Fibroblast of lung (primary cell): ENCODE measurements around the gene C1orf210. TPM values are rescaled to one million over a fixed set of nuclear protein-coding genes. Genes with fewer than 3 reads are reported as not detected.

Source experiments
- DNase-seq, 2 donors: peaks; one replicate each; pipeline versions ENCODE4 v3.0.0 to v3.0.0-alpha.2; 2010; ENCODE audit warnings: low read depth in 2 of 2
- H2AFZ ChIP-seq: 2 replicates; pipeline ENCODE4 v1.5.1; 2012; ENCODE audit warnings: low read length, control low read depth, inconsistent platforms
- H3K27ac ChIP-seq: 2 replicates; pipeline ENCODE4 v1.5.1; 2011; ENCODE audit warnings: low read length, control low read depth; ENCODE audit not compliant: insufficient read depth
- H3K27me3 ChIP-seq: 2 replicates; pipeline ENCODE4 v1.5.1; 2011; ENCODE audit warnings: mild to moderate bottlenecking, low read length; ENCODE audit not compliant: control insufficient read depth, insufficient read depth
- H3K36me3 ChIP-seq: 2 replicates; pipeline ENCODE4 v1.5.1; 2011; ENCODE audit warnings: low read length; ENCODE audit not compliant: control insufficient read depth, insufficient read depth
- H3K4me1 ChIP-seq: 2 replicates; pipeline ENCODE4 v1.5.1; 2011; ENCODE audit warnings: low read length; ENCODE audit not compliant: control insufficient read depth, insufficient read depth; ENCODE audit errors: extremely low read depth
- H3K4me2 ChIP-seq: 2 replicates; pipeline ENCODE4 v1.5.1; 2011; ENCODE audit warnings: low read length, control low read depth; ENCODE audit not compliant: insufficient read depth; ENCODE audit errors: extremely low read depth
- H3K4me3 ChIP-seq, 4 experiments: fragments of 200-600 bp in 1 of 4; sonication (generic) in 1 of 4; replicated peaks in 1 of 4; 2 replicates each; pipeline ENCODE4 v1.5.1; 2011 to 2016; ENCODE audit warnings: low read length in 4 of 4, low read depth in 3 of 4, mild to moderate bottlenecking in 3 of 4, control low read depth in 2 of 4, inconsistent platforms in 1 of 4, mixed read lengths in 1 of 4; ENCODE audit not compliant: insufficient read depth in 1 of 4; ENCODE audit errors: control extremely low read depth in 1 of 4
- H3K79me2 ChIP-seq: 2 replicates; pipeline ENCODE4 v1.5.1; 2012; ENCODE audit warnings: mild to moderate bottlenecking, low read length, inconsistent platforms; ENCODE audit not compliant: control insufficient read depth, insufficient read depth
- H3K9ac ChIP-seq: 2 replicates; pipeline ENCODE4 v1.5.1; 2011; ENCODE audit warnings: mild to moderate bottlenecking, low read length, control low read depth; ENCODE audit not compliant: insufficient read depth
- H3K9me3 ChIP-seq: 2 replicates; pipeline ENCODE4 v1.5.1; 2012; ENCODE audit warnings: low read depth, low read length; ENCODE audit not compliant: control insufficient read depth, insufficient read depth
- H4K20me1 ChIP-seq: 2 replicates; pipeline ENCODE4 v1.5.1; 2011; ENCODE audit warnings: low read length; ENCODE audit not compliant: control insufficient read depth, insufficient read depth; ENCODE audit errors: extremely low read depth
- CTCF ChIP-seq, 2 donors: IDR thresholded peaks in 1 of 2; conservative IDR thresholded peaks in 1 of 2; 1 replicate in 1 of 2; 2 replicates in 1 of 2; pipeline ENCODE4 v1.5.1; 2011 to 2012; ENCODE audit warnings: low read length in 2 of 2, control low read depth in 1 of 2, inconsistent platforms in 1 of 2, low read depth in 1 of 2, mild to moderate bottlenecking in 1 of 2
- EZH2 ChIP-seq: IDR thresholded peaks from 2 replicates; pipeline ENCODE4 v1.5.1; 2012; ENCODE audit warnings: low read length, control low read depth, mild to moderate bottlenecking; ENCODE audit errors: missing control alignments
- polyA plus RNA-seq, 2 donors: library from polyadenylated mRNA; depleted of rRNA in 1 of 2; stranded (reverse) in 1 of 2; unstranded in 1 of 2; fragments of >200 nt; gene quantifications; 2 replicates each; pipeline ENCODE4 v1.2.1, GENCODE V29; 2011 to 2012; ENCODE audit warnings: missing spikeins in 1 of 2
- total RNA-seq: library from RNA; depleted of rRNA; stranded (reverse); fragments of >200 nt; gene quantifications from 2 replicates; pipeline ENCODE4 v1.2.1, GENCODE V29; 2014

The C1orf210 gene
- total and polyA plus RNA-seq, 2 donors (not counting 1 experiment from before 2014, with no cell fraction given), result not detected

GRCh38 chr1:43284546-43285110 is 753 bp downstream of the C1orf210 start:
- Histone ChIP-seq H3K4me1 (no peaks in the 10 kb centered on the region), H3K27ac (no peak overlapping the region), H3K36me3 (no peaks in the 10 kb centered on the region)

DNA sequence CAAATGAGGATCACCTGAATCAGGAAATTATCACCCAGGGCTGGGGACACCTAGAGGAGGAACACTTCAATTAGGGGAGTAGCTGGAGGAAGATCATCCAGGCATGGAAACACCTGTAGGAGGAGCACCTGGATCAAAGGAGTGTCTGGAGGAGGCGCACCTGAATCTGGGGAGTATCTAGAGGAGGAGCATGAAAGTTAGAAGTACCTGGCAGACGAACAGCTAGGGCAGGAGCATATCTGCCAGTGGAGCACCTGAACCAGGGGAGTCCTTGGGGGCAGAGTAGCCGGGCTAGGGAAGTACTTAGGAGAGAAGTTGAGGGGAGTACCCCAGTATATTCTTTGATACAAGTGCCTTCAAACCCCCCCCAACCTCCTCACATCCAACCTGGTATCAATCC is 1.3 kb downstream of the C1orf210 start:
- no peaks in the 10 kb centered on the region for H3K36me3 ChIP-seq
- peaks cover 12% of the 10 kb centered on the region for H3K27me3 ChIP-seq
- no peak overlapping the region for H3K9ac ChIP-seq
- H3K9me3 ChIP-seq, result no peaks in the 10 kb centered on the region
- no peak overlapping the region for H3K4me3 ChIP-seq
- H3K27ac ChIP-seq, result no peak overlapping the region
- H3K4me2 ChIP-seq, result no peak overlapping the region
- H2AFZ ChIP-seq, result no peak overlapping the region
- H3K79me2 ChIP-seq, result no peaks in the 10 kb centered on the region
- no peaks in the 10 kb centered on the region for H4K20me1 ChIP-seq
- DNase-seq, result no peak
- no peaks in the 10 kb centered on the region for H3K4me1 ChIP-seq
- no peak for TF ChIP-seq CTCF (conservative IDR thresholded peaks at IDR 0.05 in 1 of 2, IDR thresholded peaks at IDR 0.05 in 1 of 2; ENCODE audit: low read depth in 1 of 2, low read length in 2 of 2)
- TF ChIP-seq EZH2, result no peak

More at GRCh38 chr1:43284546-43285110, 753 bp downstream of the C1orf210 start:
- no peaks in the 10 kb centered on the region for H3K79me2 ChIP-seq
- no peaks in the 10 kb centered on the region for H4K20me1 ChIP-seq
- no peaks in the 10 kb centered on the region for H3K9me3 ChIP-seq
- H3K4me3 ChIP-seq, result no peak overlapping the region
- H3K9ac ChIP-seq, result no peak overlapping the region
- peaks cover 12% of the 10 kb centered on the region for H3K27me3 ChIP-seq
- no peak for DNase-seq
- H2AFZ ChIP-seq, result no peak overlapping the region
- TF ChIP-seq EZH2, result no peak
- TF ChIP-seq CTCF (conservative IDR thresholded peaks at IDR 0.05 in 1 of 2, IDR thresholded peaks at IDR 0.05 in 1 of 2; ENCODE audit: low read depth in 1 of 2, low read length in 2 of 2), result no peak
- no peak overlapping the region for H3K4me2 ChIP-seq

DNA sequence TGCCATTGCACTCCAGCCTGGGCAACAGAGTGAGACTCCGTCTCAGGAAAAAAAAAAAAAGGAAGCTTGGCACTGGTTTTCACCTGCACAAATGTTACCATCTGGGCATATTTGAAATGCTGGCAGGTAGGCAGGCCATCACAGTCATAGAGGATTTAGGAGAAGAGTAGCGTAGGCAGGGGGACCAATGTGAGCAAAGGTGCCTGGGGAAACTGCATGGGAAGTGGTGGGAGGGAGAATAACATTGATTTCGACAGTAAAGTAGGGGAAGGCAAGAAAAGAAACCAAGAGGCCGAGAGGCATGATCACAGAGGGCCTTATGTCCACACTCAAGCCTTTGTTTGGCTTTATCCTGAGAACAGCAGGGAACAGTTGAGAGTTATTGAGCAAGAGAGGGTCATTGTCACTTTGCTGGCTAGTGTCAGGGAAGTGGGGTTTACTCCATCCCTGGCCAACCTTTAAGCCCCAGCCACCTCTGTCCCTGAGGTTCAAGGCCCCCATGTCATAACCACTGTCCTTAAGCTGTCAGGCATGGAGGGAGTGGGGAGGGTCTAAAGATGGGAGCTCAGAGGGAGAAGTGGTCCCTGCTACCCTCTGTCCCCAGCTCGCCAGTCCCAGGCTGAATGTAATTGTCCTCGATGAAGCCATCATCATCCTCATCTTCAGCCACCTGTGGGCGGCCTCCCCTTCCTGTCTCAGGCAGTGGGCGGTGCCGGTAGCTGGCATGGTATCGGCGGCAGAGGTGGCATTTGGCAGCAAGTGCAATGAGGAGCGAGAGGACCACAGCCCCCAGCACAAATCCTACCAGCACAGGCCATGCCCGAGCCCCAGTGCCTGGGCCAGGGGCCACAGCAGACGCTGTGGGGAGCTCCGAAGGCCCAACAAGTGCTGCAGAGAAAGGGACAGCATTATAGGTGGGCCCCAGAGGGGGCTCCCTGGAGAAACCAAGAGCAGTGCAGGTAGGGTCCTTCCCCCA is 2.9 kb downstream of the C1orf210 start:
- no peaks in the 10 kb centered on the region for H3K4me1 ChIP-seq
- H3K9ac ChIP-seq, result no peak overlapping the region
- no peak overlapping the region for H3K27ac ChIP-seq
- H3K9me3 ChIP-seq, result no peaks in the 10 kb centered on the region
- no peak overlapping the region for H2AFZ ChIP-seq
- no peak for DNase-seq
- H4K20me1 ChIP-seq, result no peaks in the 10 kb centered on the region
- no peaks in the 10 kb centered on the region for H3K36me3 ChIP-seq
- peaks cover 3% of the 10 kb centered on the region for H3K27me3 ChIP-seq
- no peak overlapping the region for H3K4me3 ChIP-seq
- H3K4me2 ChIP-seq, result no peak overlapping the region
- no peaks in the 10 kb centered on the region for H3K79me2 ChIP-seq
- TF ChIP-seq CTCF (conservative IDR thresholded peaks at IDR 0.05 in 1 of 2, IDR thresholded peaks at IDR 0.05 in 1 of 2; ENCODE audit: low read depth in 1 of 2, low read length in 2 of 2) (no peak), EZH2 (no peak)
